DND-41 (cell line): Measurements from ENCODE around the gene LMOD2.

Experiments used
- ATAC-seq: fragments of 200-7000 bp; cut with Tn5 transposase; 3 replicates; pipeline ENCODE4 v1.9.1; 2021; ENCODE audit warnings: low read depth; ENCODE audit not compliant: insufficient read depth
- DNase-seq: peaks from one replicate; pipeline ENCODE4 v3.0.0-alpha.2; 2020
- H2AFZ ChIP-seq: 2 replicates; pipeline ENCODE4 v1.6.0; 2012; ENCODE audit warnings: low read depth, low read length
- H3K27ac ChIP-seq: 2 replicates; pipeline ENCODE4 v1.5.1; 2012; ENCODE audit warnings: low read length, inconsistent platforms
- H3K27me3 ChIP-seq: fragments of 200-600 bp; sonication (generic); 2 replicates; pipeline ENCODE4 v1.6.0; 2012; ENCODE audit warnings: low read length, mild to moderate bottlenecking, inconsistent platforms; ENCODE audit not compliant: insufficient read depth, poor library complexity
- H3K36me3 ChIP-seq: 2 replicates; pipeline ENCODE4 v1.5.1; 2012; ENCODE audit warnings: low read length, inconsistent platforms; ENCODE audit not compliant: insufficient read depth
- H3K4me1 ChIP-seq: 2 replicates; pipeline ENCODE4 v1.5.1; 2012; ENCODE audit warnings: mild to moderate bottlenecking, low read length; ENCODE audit not compliant: insufficient read depth
- H3K4me2 ChIP-seq: 2 replicates; pipeline ENCODE4 v1.6.0; 2012; ENCODE audit warnings: mild to moderate bottlenecking, moderate library complexity, low read length, inconsistent platforms; ENCODE audit not compliant: insufficient read depth
- H3K4me3 ChIP-seq, 2 experiments: fragments of 200-600 bp in 1 of 2; shearing (Covaris generic) in 1 of 2; 2 replicates each; pipeline ENCODE4 v1.5.1; 2012 to 2016; ENCODE audit warnings: inconsistent platforms in 2 of 2, low read length in 2 of 2, mild to moderate bottlenecking in 2 of 2, low read depth in 1 of 2, moderate library complexity in 1 of 2
- H3K79me2 ChIP-seq: 2 replicates; pipeline ENCODE4 v1.6.0; 2012; ENCODE audit warnings: low read length, inconsistent platforms; ENCODE audit not compliant: insufficient read depth
- H3K9ac ChIP-seq: 2 replicates; pipeline ENCODE4 v1.6.0; 2012; ENCODE audit warnings: low read depth, mild to moderate bottlenecking, inconsistent platforms, low read length, moderate library complexity
- H3K9me3 ChIP-seq: 2 replicates; pipeline ENCODE4 v1.5.1; 2012; ENCODE audit warnings: low read length, moderate library complexity, mild to moderate bottlenecking, inconsistent platforms; ENCODE audit not compliant: insufficient read depth, severe bottlenecking
- H4K20me1 ChIP-seq: 2 replicates; pipeline ENCODE4 v1.6.0; 2012; ENCODE audit warnings: low read length; ENCODE audit not compliant: insufficient read depth
- EZH2 ChIP-seq: IDR thresholded peaks from 3 replicates; pipeline ENCODE4 v1.6.1; 2012; ENCODE audit warnings: borderline replicate concordance, low read depth, mild to moderate bottlenecking, moderate library complexity, low read length, inconsistent platforms; ENCODE audit not compliant: severe bottlenecking
- TF ChIP-seq, protein P1 (sequence below): IDR thresholded peaks from 2 replicates; pipeline ENCODE4 v1.5.1; 2012; ENCODE audit warnings: borderline replicate concordance, low read length, moderate library complexity, mild to moderate bottlenecking; ENCODE audit not compliant: poor library complexity, severe bottlenecking; ENCODE audit errors: extremely low read depth

The LMOD2 gene

GRCh38 chr7:123647106-123647730, 8.4 kb upstream of the LMOD2 start:
- TF ChIP-seq, protein P1, sequence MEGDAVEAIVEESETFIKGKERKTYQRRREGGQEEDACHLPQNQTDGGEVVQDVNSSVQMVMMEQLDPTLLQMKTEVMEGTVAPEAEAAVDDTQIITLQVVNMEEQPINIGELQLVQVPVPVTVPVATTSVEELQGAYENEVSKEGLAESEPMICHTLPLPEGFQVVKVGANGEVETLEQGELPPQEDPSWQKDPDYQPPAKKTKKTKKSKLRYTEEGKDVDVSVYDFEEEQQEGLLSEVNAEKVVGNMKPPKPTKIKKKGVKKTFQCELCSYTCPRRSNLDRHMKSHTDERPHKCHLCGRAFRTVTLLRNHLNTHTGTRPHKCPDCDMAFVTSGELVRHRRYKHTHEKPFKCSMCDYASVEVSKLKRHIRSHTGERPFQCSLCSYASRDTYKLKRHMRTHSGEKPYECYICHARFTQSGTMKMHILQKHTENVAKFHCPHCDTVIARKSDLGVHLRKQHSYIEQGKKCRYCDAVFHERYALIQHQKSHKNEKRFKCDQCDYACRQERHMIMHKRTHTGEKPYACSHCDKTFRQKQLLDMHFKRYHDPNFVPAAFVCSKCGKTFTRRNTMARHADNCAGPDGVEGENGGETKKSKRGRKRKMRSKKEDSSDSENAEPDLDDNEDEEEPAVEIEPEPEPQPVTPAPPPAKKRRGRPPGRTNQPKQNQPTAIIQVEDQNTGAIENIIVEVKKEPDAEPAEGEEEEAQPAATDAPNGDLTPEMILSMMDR: no peak
- no peak for TF ChIP-seq EZH2
- no peak overlapping the region for H3K27ac ChIP-seq

GRCh38 chr7:123649964-123650363, 5.7 kb upstream of the LMOD2 start:
- Histone ChIP-seq H3K4me3 (no peak overlapping the region), H3K27ac (no peak overlapping the region), H3K79me2 (no peaks in the 10 kb centered on the region), H4K20me1 (no peaks in the 10 kb centered on the region), H3K27me3 (peaks cover 5% of the 10 kb centered on the region), H3K9ac (no peak overlapping the region), H2AFZ (no peak overlapping the region), H3K4me1 (no peaks in the 10 kb centered on the region), H3K9me3 (no peaks in the 10 kb centered on the region), H3K4me2 (no peak overlapping the region), H3K36me3 (no peaks in the 10 kb centered on the region)
- ATAC-seq (no peak), DNase-seq (no peak)
- TF ChIP-seq, protein P1: no peak
- TF ChIP-seq EZH2: no peak

More at GRCh38 chr7:123647106-123647730, 8.4 kb upstream of the LMOD2 start:
- ATAC-seq (no peak), DNase-seq (no peak)
- H3K79me2 ChIP-seq: no peaks in the 10 kb centered on the region
- H3K27me3 ChIP-seq: peaks cover 5% of the 10 kb centered on the region
- H3K4me3 ChIP-seq: no peak overlapping the region
- no peaks in the 10 kb centered on the region for H4K20me1 ChIP-seq
- no peaks in the 10 kb centered on the region for H3K9me3 ChIP-seq
- no peaks in the 10 kb centered on the region for H3K4me1 ChIP-seq
- no peak overlapping the region for H3K9ac ChIP-seq
- no peaks in the 10 kb centered on the region for H3K36me3 ChIP-seq
- H2AFZ ChIP-seq: no peak overlapping the region
- no peak overlapping the region for H3K4me2 ChIP-seq

- Histone ChIP-seq H3K4me2 (no peak overlapping the region), H3K36me3 (no peaks in the 10 kb centered on the region), H3K4me1 (no peaks in the 10 kb centered on the region), H3K4me3 (no peak overlapping the region), H3K27me3 (peaks cover 5% of the 10 kb centered on the region), H2AFZ (no peak overlapping the region), H3K27ac (no peak overlapping the region), H3K79me2 (no peaks in the 10 kb centered on the region), H3K9me3 (no peaks in the 10 kb centered on the region), H4K20me1 (no peaks in the 10 kb centered on the region), H3K9ac (no peak overlapping the region)
- no peak for ATAC-seq
- TF ChIP-seq, protein P1: no peak
- no peak for TF ChIP-seq EZH2
- DNase-seq: no peak
Measured at GRCh38 chr7:123650595-123650994, 5.1 kb upstream of the LMOD2 start.

- H3K4me2 ChIP-seq: no peak overlapping the region
- no peaks in the 10 kb centered on the region for H3K79me2 ChIP-seq
- DNase-seq: no peak
- H3K27me3 ChIP-seq: peaks cover 5% of the 10 kb centered on the region
- no peaks in the 10 kb centered on the region for H3K4me1 ChIP-seq
- no peaks in the 10 kb centered on the region for H3K36me3 ChIP-seq
- H3K9ac ChIP-seq: no peak overlapping the region
- no peaks in the 10 kb centered on the region for H3K9me3 ChIP-seq
- TF ChIP-seq EZH2: no peak
- TF ChIP-seq, protein P1: no peak
- ATAC-seq: no peak
- H3K27ac ChIP-seq: no peak overlapping the region
- H4K20me1 ChIP-seq: no peaks in the 10 kb centered on the region
- no peak overlapping the region for H3K4me3 ChIP-seq
- no peak overlapping the region for H2AFZ ChIP-seq
Measured at GRCh38 chr7:123652406-123652805, 3.3 kb upstream of the LMOD2 start.
